NCI-H524 (cell line): ENCODE results near the gene DCLRE1B.
A peak's percentile ranks its signal among the peaks of the same experiment; 100 is the strongest.

Experiments used
- DNase-seq, 2 experiments: peaks; one replicate each; lab custom pipeline; 2025; lab: John Stamatoyannopoulos, UW

DCLRE1B gene

DNA sequence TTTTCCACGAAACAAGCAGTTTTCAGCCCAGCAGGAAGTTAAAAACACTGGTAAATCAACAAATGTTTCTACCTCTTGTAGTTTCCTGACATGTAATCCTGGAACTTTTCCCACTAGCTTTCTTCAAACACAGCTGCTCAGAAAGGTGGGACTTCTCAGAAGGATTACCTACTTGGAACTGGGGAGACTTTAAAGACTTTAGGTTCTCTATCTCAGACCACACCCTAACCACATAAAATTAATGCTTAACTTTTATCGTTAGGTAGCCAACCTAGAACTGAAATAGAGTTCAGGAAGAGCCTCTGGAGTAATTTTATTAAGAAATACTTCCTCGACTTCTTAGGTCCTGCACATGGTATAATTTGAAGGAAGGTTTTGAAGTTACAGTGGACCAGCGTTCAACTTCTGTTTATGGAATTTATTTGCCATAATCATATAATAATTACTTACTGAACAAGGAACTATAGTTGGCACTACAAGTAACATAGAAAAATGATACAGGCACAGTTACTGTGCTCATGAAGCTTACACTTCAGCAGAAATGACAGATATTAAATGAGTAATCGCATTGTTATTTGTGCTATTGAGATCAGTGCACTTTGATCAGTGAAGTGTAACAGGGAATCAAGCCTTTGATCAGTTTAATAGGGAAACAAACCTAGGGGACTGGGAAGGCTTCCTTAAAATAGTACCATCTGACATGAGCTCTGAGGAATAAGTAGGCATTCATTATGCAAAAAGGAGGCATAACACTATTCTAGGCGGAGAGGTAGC lies 17.5 kb upstream of the DCLRE1B start, which contains the start of gene BCL2L15:
BCL2L15 (minus strand) TSS at position 180 of the 774 bp plus-strand sequence. CDS start 206 bp downstream, outside the sequence.
- DNase-seq, result no peak

DNA sequence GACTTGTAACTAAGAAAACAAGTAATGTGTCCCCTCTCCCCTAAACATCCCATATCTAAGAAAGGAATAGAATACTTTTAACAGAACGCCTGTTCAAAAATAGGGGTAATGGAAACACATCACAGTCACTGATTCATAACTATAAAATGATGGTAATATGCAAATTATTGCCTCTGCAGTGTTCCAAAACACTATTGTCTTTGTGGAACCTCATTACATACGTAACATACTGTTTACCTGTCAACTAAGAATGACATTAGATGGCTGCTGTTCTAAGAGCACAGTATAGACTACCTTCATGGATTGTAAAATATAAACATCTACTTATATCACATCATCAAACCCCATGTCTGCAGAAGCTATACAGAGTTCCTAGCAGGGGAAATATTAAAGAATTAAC lies 14.3 kb upstream of the DCLRE1B start:
- no peak for DNase-seq

DNA sequence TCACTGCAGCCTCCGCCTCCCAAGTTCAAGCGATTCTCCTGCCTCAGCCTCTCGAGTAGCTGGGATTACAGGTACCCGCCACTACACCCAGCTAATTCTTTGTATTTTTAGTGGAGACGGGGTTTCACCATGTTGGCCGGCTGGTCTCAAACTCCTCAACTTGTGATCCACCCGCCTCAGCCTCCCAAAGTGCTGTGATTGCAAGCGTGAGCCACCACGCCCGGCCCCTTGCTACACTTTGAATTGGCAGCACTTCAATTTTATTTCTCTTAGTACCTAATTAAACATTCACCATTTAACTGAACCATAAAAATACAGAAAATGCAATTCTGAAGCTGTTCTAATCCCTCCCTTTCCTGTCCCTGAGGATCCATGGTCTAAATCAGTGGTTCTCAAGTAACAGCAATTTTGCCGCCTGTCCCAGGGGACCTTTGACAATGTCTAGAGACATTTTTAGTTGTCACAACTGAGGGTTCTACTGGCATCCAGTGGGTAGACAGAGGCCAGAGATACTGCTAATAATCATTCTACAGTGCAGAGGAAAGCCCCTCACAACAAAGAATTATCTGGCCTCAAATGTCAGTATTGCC lies 13.4 kb upstream of the DCLRE1B start:
- no peak for DNase-seq

DNA sequence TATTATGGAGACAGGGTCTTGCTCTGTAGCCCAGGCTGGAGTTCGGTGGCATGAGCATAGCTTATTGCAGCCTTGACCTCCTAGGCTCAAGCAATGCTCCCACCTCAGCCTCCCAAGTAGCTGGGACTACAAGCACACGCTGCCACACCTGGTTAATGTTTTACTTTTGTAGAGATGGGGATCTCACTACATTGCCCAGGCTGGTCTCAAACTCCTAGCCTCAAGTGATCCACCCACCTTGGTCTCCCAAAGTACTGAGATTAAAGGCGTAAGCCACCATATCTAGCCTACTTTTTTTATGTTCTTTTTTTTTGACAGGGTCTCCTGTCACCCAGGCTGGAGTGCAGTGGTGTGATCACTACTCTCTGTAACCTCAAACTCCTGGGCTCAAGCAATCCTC lies 11.9 kb upstream of the DCLRE1B start:
- no peak for DNase-seq

DNA sequence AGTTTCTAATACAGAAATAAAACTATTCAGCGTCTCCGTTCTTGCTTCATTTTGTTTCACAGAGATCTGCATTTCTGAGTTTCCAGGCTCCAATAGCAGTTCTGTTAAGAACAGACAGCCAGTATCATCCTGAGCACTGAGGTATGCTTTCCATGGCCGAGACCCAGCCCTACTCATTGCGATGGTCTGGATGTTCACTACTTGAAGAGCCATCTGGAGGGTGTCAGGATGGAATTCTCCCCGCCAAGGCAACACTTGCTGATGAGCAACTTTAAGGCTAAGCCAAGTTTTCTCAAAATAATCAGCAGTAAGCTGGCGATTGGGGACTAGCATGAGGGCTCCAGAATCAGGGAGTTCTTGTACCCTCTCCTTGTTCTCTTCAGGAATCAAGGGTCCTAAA lies 10.0 kb upstream of the DCLRE1B start:
- DNase-seq, result no peak

DNA sequence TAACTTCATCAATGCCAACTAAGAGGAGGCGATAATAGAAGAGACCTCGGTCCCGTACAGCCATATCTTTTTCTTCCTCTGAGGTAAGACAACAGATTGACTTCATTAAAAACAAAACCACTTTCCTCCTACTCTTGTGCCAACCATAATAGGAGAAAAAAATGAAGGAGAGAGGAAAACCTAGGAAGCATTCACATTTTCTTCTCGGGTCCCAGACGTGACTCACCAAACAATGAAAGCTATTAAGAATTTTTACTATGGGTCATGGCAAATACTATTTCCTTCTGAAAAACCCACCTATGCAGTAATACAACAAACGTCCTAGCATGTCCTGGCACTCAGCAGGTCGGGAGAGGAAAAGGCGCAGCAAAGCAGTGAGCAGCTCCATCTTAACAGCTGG lies 9.2 kb upstream of the DCLRE1B start:
- DNase-seq, result no peak

DNA sequence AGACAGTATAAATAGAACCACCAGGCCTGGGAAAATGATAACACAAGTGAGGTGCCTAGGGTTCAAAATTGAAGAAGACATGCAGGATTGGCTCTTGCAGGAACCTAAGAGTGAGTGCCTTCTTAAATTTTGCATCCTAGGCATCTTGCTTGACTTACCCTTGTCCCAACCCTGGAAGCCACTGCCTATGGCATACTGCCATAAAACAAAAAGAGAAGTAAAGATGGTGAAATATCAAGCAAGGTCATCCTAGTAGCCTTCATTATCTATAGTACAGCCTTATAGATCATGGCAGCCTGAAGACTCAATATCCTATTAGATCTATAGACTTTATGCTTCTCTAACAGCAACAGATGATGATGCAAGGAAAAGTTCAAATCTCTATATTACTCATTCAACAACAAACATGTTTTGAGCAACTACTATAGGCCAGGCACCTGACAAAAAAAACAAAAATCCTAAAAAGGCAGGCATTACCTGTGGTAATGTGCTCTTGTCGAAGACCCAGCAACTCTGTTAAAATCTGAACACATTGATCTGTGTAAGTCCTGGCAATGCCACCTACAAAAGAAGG lies 6.8 kb upstream of the DCLRE1B start:
- no peak for DNase-seq

DNA sequence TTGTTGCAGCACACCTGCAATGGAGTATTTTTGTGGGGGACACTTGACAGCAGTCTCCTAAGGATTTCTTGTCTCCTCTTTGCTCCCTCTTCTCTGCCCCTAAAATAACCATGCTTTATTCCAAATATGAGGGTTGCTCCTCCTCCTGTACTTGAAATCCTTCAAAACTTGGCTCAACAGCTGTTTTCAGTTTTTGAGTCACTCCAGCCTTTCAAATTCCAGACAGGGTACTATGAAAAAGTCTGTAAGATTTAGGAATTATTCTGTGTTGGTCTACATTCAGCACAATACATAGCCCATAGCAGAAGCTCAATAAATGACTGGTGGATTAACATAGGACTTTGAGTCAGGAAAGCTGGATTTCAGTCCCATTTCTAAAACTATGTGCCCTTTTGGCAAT lies 6.0 kb upstream of the DCLRE1B start:
- no peak for DNase-seq

DNA sequence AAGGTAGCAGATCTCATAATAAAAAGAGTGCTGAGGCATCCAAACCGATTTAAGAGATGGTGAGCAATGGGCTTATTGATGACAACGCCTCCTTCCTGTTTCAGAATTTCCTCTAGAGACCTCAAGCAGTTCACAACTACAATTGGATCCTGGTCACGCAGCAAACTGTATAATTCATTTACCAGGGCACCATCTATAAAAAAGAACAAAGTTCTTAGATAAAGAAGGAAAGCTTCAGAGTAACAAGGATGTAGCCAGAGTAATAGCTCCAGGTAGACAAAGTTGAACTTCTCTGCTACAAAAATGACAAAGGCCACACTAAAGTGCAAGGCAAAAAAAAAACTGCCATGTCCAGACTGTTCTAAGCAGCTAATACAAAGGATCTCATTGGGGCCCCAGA lies 3.9 kb upstream of the DCLRE1B start:
- no peak for DNase-seq

DNA sequence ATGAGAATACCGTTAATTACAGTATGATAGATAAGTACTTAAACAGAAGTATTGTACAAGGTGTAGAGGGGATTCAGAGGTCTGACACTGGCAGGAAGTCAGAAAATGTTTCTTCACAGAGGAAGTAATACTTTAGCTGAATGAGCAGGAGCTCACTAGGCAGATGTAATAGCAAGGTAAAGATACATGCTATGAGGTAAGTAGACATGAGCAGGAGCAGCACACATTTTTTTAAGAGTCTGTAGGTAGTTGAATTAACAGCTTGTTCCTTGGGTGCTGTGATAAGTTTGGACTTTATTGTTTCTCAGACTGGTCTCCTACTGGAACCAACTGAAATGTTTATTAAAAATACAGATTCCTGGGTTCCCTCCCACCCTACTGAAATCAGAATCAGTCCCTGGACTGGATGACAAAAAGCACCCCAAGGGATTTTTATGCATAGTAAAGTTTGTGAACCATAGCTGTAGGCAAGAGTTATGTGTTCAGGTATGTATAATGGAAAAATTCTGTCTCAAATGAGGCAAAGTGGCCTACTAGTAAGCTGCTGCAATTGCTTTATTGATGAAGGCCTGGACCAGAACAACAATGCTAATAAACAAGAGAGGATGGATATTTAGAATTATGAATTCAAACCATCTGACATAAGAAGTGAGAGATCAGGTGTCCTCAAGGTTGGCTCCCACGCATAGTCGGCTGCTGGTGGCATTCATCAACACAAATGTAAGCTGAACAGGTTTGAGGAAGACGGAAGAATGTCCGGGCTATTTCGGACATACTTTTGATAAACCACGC lies 1.4 kb upstream of the DCLRE1B start:
- DNase-seq, result peak in 1 of 2 experiments; percentile 21

DNA sequence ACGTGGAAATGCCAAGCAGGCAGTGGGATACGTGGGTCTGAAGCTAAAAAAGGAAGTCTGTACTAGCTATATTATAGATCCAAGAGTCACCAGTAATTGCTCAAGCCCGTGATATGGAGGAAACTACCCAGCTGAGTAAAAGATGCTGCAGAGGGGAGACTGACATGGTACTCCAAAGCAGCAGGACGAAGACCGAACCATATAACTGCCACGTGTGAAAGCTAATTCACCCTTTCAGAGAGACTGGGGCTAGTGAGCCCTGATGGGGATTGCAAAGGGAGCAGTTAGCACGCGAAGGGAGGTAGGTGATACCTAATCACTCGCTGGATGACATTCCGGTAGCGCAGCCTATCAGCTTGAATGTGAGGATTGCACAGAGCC lies 843 bp upstream of the DCLRE1B start:
- no peak for DNase-seq

DNA sequence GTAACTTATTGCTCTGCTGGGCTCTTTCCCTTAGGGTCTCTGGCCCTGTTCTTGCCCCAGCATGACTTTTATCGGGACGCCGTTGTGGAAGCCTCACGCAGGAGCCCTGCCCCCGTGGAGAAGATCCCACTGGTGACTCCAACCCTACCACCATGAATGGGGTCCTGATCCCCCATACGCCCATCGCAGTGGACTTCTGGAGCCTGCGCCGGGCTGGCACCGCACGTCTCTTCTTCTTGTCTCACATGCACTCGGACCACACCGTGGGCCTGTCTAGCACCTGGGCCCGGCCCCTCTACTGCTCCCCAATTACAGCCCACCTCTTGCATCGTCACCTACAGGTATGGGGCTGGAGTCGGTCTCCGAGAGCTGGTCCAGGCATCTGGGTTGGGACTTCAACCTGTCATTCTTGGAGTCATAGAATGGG lies 322 bp downstream of the DCLRE1B start:
- peak in 1 of 2 experiments; percentile 53 for DNase-seq

DNA sequence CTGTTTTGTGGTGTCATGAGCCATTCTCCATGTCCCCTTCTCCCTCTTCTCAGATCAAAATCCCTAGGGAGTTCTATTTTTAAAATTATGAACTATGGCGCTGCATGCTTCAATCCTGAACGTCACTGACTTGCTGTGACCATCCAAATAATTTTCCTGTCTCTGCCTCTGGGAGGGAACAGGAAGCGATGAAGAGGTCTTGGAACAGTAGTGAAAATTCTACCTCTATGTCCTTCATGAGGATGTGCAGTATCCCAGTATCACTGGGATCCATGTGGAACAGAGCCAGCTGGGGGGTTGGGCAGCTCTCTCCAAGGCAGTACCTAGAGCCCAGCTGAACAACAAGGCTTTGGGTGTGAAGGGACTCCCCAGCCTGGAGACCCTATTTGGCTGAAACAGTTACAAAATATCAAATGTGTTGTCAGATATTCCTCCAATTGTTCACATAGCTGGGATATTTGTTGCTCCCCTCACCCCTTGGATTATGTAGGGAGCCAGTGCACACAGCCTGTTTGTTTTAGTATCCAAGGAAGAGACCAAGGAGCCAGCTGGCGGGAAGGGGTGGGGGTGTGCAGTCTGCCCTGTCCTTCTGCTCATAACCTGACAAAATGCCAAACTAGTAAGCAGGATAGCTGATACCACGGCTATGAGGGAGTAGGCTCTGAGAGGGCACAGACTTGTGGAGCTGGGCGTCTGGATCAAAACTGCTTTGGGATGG lies 7.6 kb downstream of the DCLRE1B start:
- DNase-seq, result peak; percentile 89 to 94

DNA sequence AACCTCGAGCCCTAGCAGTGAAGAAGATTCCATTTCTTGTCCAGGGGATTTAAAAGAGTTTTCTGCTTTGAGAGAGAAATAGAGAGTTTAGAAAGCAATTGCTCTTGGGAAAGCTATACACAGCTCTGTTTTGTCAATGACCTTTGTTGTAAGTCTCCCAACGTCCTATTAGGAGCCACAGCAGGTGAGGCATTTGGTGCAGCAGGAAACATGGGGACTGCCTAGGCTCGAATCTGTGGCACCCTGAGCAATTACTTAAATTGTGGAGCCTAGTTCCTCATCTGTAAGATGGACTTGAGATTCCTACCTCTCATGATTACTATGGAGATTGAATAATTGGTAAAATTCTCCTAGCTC lies 8.2 kb downstream of the DCLRE1B start:
- peak; percentile 43 to 65 for DNase-seq

DNA sequence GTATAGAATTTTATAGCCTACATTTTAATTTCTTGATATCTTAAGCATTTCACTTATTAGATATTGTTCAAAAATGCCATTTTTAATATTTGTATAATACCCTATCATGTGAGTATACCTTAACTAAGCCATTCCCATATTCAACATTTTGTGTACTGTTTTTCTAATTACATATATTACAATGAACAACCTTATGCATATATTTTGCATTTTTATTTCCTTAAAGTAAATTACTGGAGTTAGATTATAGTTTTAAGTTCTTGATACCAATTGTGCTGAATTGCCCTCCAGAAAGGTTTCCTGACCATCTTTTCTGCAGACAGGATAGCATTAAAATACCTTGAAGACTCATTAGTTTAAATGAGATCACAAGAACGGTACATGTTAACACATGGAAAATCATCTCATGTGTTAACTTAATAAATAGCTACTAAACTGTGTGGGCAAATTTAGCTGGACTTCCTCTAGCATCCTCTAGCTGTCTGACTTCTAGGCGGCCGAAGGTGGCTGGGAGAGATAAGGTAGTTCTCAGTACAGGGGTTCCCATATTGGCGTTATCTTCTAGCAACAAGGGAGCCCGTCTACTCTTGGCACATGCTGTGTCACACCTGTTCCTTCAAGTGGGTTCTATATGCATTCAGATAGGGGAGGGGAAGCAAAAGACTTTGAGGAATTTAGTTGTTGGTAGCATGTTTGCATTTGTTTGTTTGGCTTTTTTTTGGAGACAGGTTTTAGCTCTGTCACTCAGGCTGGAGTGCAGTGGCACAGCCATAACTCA lies 8.9 kb downstream of the DCLRE1B start:
- DNase-seq, result peak in 1 of 2 experiments; percentile 6

DNA sequence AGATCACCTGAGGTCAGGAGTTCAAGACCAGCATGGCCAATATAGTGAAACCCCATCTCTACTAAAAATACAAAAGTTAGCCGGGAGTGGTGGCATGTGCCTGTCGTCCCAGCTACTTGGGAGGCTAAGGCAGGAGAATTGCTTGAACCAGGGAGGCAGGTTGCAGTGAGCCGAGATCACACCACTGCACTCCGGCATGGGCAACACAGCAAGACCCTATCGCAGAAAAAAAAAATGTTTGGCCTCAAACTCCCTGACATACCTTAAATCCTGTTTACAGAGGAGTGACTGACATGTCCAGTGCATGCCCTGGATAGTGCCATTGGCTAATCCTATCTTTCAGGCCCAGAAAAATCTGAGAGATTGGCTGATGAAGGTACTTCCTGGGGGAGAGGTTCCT lies 11.8 kb downstream of the DCLRE1B start:
- no peak for DNase-seq

DNA sequence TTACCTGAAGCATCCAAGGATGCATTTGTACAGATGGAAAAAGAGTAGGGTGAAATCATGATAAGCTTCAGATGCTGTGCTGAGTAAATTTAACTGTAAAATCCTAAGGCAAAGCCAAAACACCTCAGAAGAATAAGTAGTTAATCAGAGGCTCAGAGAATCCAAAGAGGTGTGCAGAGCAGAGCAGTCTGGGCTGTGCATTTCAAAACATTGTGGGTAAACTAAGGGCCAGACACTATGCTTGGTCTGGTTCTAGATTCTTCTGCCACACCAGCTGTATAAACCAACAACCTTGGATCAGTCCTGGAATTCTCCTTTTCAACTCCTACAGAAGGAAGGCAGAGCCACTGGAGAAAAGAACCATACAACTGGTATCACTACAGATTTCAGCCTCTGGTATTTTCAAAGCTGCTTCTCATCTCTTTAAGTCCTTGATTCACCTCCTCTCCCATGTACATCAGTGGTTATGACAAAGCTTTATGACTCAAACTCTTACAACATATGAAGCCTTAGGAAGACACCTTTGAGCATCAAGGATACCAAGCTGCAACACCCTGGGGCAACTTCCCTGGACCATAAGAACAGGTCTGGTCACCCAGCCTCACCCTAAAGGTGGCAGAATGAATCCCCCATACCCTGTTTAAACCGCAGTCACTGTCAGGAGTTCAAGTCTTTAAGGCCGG lies 12.4 kb downstream of the DCLRE1B start:
- no peak for DNase-seq

DNA sequence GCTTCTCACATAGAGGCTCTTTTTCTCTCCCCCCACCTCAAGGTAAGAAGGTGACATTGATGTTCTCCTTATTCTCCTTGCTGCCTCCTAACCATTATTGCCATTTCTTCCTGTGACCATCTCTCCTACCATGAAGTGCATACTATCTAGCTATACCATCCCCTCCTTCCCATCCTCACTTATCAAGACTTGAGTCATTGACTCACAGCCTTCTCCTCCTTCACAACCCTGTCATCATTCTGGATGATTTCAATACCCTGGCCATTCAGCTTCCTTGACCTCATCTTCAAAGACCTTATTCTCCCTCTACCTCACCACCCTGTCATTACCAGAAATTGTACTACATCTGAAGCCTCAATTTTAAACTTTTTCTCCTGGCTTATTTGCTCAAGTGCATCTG lies 13.1 kb downstream of the DCLRE1B start:
- no peak for DNase-seq

DNA sequence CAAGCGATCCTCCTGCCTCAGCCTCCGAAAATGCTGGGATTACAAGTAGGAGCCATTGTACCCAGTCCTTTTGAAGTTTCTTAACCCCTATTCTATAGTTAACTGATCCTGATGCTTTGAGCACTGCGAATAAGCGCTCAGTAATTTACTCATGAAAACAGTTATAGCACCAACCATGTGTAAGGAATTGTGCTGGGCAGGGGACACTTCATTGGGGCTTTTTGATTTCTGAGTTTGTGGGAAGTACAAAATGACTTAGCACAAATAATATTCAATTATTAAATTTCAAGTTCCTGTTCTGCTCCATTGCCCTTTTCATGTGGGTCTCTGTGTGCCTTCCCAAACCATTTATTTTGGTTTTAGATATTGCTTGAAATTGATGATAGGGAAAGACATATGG lies 17.8 kb downstream of the DCLRE1B start:
- DNase-seq, result no peak

DNA sequence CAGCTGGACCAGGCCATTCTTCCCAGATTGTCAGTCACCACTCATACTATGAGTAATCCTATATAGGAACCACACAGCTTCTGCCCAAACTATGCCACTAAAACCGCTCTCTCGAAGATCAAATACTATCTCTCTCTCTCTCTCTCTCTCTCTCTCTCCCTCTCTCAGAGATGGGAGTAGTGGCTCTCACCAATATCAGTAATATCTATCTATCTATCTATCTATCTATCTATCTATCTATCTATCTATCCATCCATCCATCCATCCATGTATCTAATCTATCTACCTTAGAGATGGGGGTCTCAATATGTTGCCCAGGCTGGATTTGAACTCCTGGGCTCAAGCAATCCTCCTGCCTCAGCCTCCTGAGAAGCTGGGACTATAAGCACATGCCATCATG lies 19.3 kb downstream of the DCLRE1B start:
- DNase-seq, result no peak
